CD4-positive, alpha-beta T cell (primary cell): ENCODE data around the gene LNPK. TPM values are rescaled to one million over a fixed set of nuclear protein-coding genes. Genes with fewer than 3 reads are reported as not detected.

Experiments
- ATAC-seq: fragments of 200-7000 bp; cut with Tn5 transposase; one replicate; pipeline ENCODE4 v1.10.0; 2022; ENCODE audit warnings: mild to moderate bottlenecking; ENCODE audit not compliant: poor library complexity
- CTCF ChIA-PET: fragments of 350-600 bp; sonication (Branson Sonifier 250); formaldehyde crosslinking; loops from one replicate; lab custom pipeline; 2021; ENCODE audit warnings: antibody characterized with exemption, inconsistent platforms; lab: Charles Lee
- POLR2A ChIA-PET: fragments of 350-600 bp; sonication (Branson Sonifier 250); formaldehyde crosslinking; loops from one replicate; lab custom pipeline; 2021; ENCODE audit warnings: antibody characterized with exemption, inconsistent platforms; lab: Charles Lee
- DNase-seq, 14 experiments: peaks; one replicate each; pipeline ENCODE4 v3.0.0-alpha.2; 2013 to 2020; ENCODE audit warnings: mixed read lengths in 2 of 14
- H3K27ac ChIP-seq, 2 donors: one replicate each; pipeline versions ENCODE4 v1.5.1 to v1.7.0; 2013; ENCODE audit warnings: low read length in 2 of 2, low read depth in 1 of 2, mild to moderate bottlenecking in 1 of 2
- H3K27me3 ChIP-seq, 2 experiments: 1 replicate in 1 of 2; 2 replicates in 1 of 2; pipeline versions ENCODE4 v1.6.1 to v1.7.0; 2013; ENCODE audit warnings: low read length in 2 of 2, control low read depth in 1 of 2, mild to moderate bottlenecking in 1 of 2, moderate library complexity in 1 of 2; ENCODE audit not compliant: insufficient read depth in 2 of 2, control insufficient read depth in 1 of 2
- H3K36me3 ChIP-seq: one replicate; pipeline ENCODE4 v1.6.1; 2013; ENCODE audit warnings: low read length, control low read depth; ENCODE audit not compliant: insufficient read depth
- H3K4me1 ChIP-seq: one replicate; pipeline ENCODE4 v1.6.1; 2013; ENCODE audit warnings: low read length, control low read depth; ENCODE audit not compliant: insufficient read depth
- H3K4me3 ChIP-seq: one replicate; pipeline ENCODE4 v1.5.1; 2013; ENCODE audit warnings: mild to moderate bottlenecking, low read length, moderate library complexity
- H3K9me3 ChIP-seq, 2 experiments: 1 replicate in 1 of 2; 2 replicates in 1 of 2; pipeline versions ENCODE4 v1.6.1 to v1.7.0; 2013; ENCODE audit warnings: low read length in 2 of 2, mild to moderate bottlenecking in 2 of 2, control low read depth in 1 of 2, moderate library complexity in 1 of 2; ENCODE audit not compliant: control insufficient read depth in 1 of 2, insufficient read depth in 1 of 2
- H3K27ac Mint-ChIP-seq: one replicate; pipeline ENCODE4 v1.8.0; 2020; ENCODE audit warnings: mixed read lengths
- H3K27me3 Mint-ChIP-seq: one replicate; pipeline ENCODE4 v1.8.0; 2021; ENCODE audit warnings: mixed read lengths
- H3K36me3 Mint-ChIP-seq: one replicate; pipeline ENCODE4 v1.8.0; 2021; ENCODE audit warnings: low read depth, mixed read lengths
- H3K4me1 Mint-ChIP-seq: one replicate; pipeline ENCODE4 v1.8.0; 2021; ENCODE audit warnings: low read depth, mixed read lengths
- H3K4me3 Mint-ChIP-seq: one replicate; pipeline ENCODE4 v1.8.0; 2020; ENCODE audit warnings: mild to moderate bottlenecking, mixed read lengths
- H3K9me3 Mint-ChIP-seq: one replicate; pipeline ENCODE4 v1.8.0; 2020; ENCODE audit warnings: mixed read lengths
- CTCF ChIP-seq: fragments of 200-600 bp; IDR thresholded peaks from one replicate; pipeline ENCODE4 v1.8.0; 2022; ENCODE audit warnings: antibody characterized with exemption, mild to moderate bottlenecking
- intact Hi-C, 2 experiments: fragments of 100-400 bp; cut with DNase I in 1 of 2; cut with micrococcal nuclease in 1 of 2; formaldehyde crosslinking; loops; one replicate each; pipeline versions ENCODE4 v1.15.1 to v1.9.0; 2023 to 2025; cut with DNase I, micrococcal nuclease
- total RNA-seq, 174 experiments: library from RNA in 2 of 174; stranded (reverse) in 2 of 174; gene quantifications; one replicate each; pipeline ENCODE4 v1.2.3 and lab custom pipeline; 2021 to 2026

LNPK gene
- total RNA-seq, 2 experiments from 2014 or later: 12.7 to 15.8 TPM

- TF ChIP-seq CTCF: no peak
- Mint-ChIP-seq H3K36me3 (no peaks in the 10 kb centered on the region), H3K4me1 (no peaks in the 10 kb centered on the region), H3K27me3 (peaks cover 21% of the 10 kb centered on the region), H3K4me3 (no peak overlapping the region), H3K27ac (no peak overlapping the region), H3K9me3 (no peaks in the 10 kb centered on the region)
- Histone ChIP-seq H3K4me3 (no peak overlapping the region), H3K27ac (no peak overlapping the region), H3K4me1 (no peaks in the 10 kb centered on the region), H3K9me3 (no peaks in the 10 kb centered on the region), H3K36me3 (no peaks in the 10 kb centered on the region), H3K27me3 (peaks cover 0 to 17% of the 10 kb centered on the region in 2 experiments)
- DNase-seq (no peak), ATAC-seq (no peak)
- intact Hi-C loops: no loop called here
- ChIA-PET POLR2A (no interaction called here), CTCF (no interaction called here)
Observed at GRCh38 chr2:175883586-175884194, 118.4 kb downstream of the LNPK start.

GRCh38 chr2:175879679-175880078 lies 122.4 kb downstream of the LNPK start:
- CTCF ChIA-PET: no interaction called here
- peaks cover 27% of the 10 kb centered on the region for H3K27me3 Mint-ChIP-seq
- no peak for TF ChIP-seq CTCF
- Histone ChIP-seq H3K4me3 (no peak overlapping the region), H3K27ac (no peak overlapping the region), H3K27me3 (peaks cover 2 to 11% of the 10 kb centered on the region in 2 experiments), H3K9me3 (no peaks in the 10 kb centered on the region), H3K4me1 (no peaks in the 10 kb centered on the region), H3K36me3 (no peaks in the 10 kb centered on the region)
- no peak for DNase-seq
- no peaks in the 10 kb centered on the region for H3K4me1 Mint-ChIP-seq
- intact Hi-C loops: no loop called here
- POLR2A ChIA-PET: no interaction called here
- no peak overlapping the region for H3K27ac Mint-ChIP-seq
- no peaks in the 10 kb centered on the region for H3K9me3 Mint-ChIP-seq
- H3K36me3 Mint-ChIP-seq: no peaks in the 10 kb centered on the region
- no peak for ATAC-seq
- no peak overlapping the region for H3K4me3 Mint-ChIP-seq

- H3K36me3 ChIP-seq: no peaks in the 10 kb centered on the region
- H3K4me1 ChIP-seq: no peaks in the 10 kb centered on the region
- H3K27ac Mint-ChIP-seq: no peak overlapping the region
- POLR2A ChIA-PET: no interaction called here
- intact Hi-C loops: no loop called here
- no peak overlapping the region for H3K4me3 Mint-ChIP-seq
- H3K4me1 Mint-ChIP-seq: no peaks in the 10 kb centered on the region
- no peaks in the 10 kb centered on the region for H3K9me3 Mint-ChIP-seq
- H3K36me3 Mint-ChIP-seq: no peaks in the 10 kb centered on the region
- CTCF ChIA-PET: no interaction called here
- ATAC-seq: no peak
- peaks cover 2 to 8% of the 10 kb centered on the region in 2 experiments for H3K27me3 ChIP-seq
- no peak overlapping the region for H3K27ac ChIP-seq
- TF ChIP-seq CTCF: no peak
- H3K9me3 ChIP-seq: no peaks in the 10 kb centered on the region
- no peak overlapping the region for H3K4me3 ChIP-seq
- DNase-seq: no peak
- peaks cover 23% of the 10 kb centered on the region for H3K27me3 Mint-ChIP-seq
Observed at GRCh38 chr2:175877845-175878544, 124.1 kb downstream of the LNPK start.
